Cardiac muscle cell (in vitro differentiated cells and primary cell): ENCODE measurements around the gene CLDN20. TPM values are rescaled to one million over a fixed set of nuclear protein-coding genes. Genes with fewer than 3 reads are reported as not detected.

Experiments used
- DNase-seq, 2 donors: peaks; one replicate each; pipeline versions ENCODE4 v3.0.0 to v3.0.0-alpha.2; 2010 to 2017; ENCODE audit warnings: low read depth in 1 of 2, low spot score in 1 of 2
- H3K27ac ChIP-seq: fragments of 200-600 bp; sonication (generic); 2 replicates; pipeline ENCODE4 v1.5.1; 2016
- H3K27me3 ChIP-seq: fragments of 200-600 bp; sonication (generic); 2 replicates; pipeline ENCODE4 v1.6.0; 2016; ENCODE audit warnings: control low read depth
- H3K36me3 ChIP-seq: fragments of 200-600 bp; sonication (generic); 2 replicates; pipeline ENCODE4 v1.5.1; 2016; ENCODE audit warnings: control low read depth
- H3K4me1 ChIP-seq: fragments of 200-600 bp; sonication (generic); 2 replicates; pipeline ENCODE4 v1.8.1; 2017; ENCODE audit warnings: low read depth, mild to moderate bottlenecking, mixed run types
- H3K4me3 ChIP-seq: fragments of 200-600 bp; sonication (generic); 2 replicates; pipeline ENCODE4 v1.5.1; 2016; ENCODE audit warnings: mild to moderate bottlenecking
- H3K9me3 ChIP-seq: fragments of 200-600 bp; sonication (generic); 2 replicates; pipeline ENCODE4 v1.5.1; 2017; ENCODE audit warnings: low read depth, mild to moderate bottlenecking, control low read depth
- CTCF ChIP-seq: IDR thresholded peaks from 2 replicates; pipeline ENCODE4 v1.5.1; 2012; ENCODE audit warnings: low read depth, mild to moderate bottlenecking, low read length
- polyA plus RNA-seq: library from polyadenylated mRNA; unstranded; fragments of >200 nt; fragmentation: Nextera tagmentation; extraction: Ambion mirVana; gene quantifications from 2 replicates; pipeline ENCODE4 v1.2.1, GENCODE V29; 2016
- total RNA-seq: library from RNA; depleted of rRNA; stranded (reverse); fragments of >200 nt; gene quantifications from 2 replicates; pipeline ENCODE4 v1.2.3, GENCODE V29; 2016

The CLDN20 gene
- total and polyA plus RNA-seq, 2 experiments from 2014 or later: 0.44 TPM; not detected in 1

GRCh38 chr6:155246825-155247224 is 17.0 kb upstream of the CLDN20 start:
- H3K4me1 ChIP-seq: no peaks in the 10 kb centered on the region
- H3K36me3 ChIP-seq: no peaks in the 10 kb centered on the region
- H3K9me3 ChIP-seq: no peaks in the 10 kb centered on the region
- no peak for DNase-seq
- H3K27me3 ChIP-seq: no peaks in the 10 kb centered on the region
- H3K27ac ChIP-seq: no peak overlapping the region
- no peak for TF ChIP-seq CTCF
- H3K4me3 ChIP-seq: no peak overlapping the region

DNA sequence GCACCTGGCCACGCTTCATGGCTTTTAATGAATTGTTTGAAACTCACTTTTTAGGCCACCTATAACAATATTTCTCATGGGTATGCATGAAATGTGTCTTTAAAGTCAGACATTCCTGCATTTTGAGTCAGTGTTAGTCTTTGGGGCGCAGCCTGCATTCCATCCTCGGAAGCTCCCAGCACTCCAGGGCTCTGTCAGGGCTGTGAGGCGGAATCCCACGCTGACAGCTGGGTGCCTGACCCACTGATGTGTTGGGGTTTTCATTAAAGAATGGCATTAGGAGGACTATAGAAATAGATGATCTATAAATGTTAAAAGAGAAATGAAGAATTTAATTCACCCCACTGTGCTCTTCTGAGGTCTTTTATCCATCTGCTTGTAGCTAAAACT is 16.2 kb upstream of the CLDN20 start:
- TF ChIP-seq CTCF: no peak
- H3K36me3 ChIP-seq: no peaks in the 10 kb centered on the region
- no peaks in the 10 kb centered on the region for H3K9me3 ChIP-seq
- H3K27ac ChIP-seq: no peak overlapping the region
- no peak for DNase-seq
- no peaks in the 10 kb centered on the region for H3K4me1 ChIP-seq
- no peak overlapping the region for H3K4me3 ChIP-seq
- H3K27me3 ChIP-seq: no peaks in the 10 kb centered on the region

- Histone ChIP-seq H3K4me3 (no peak overlapping the region), H3K36me3 (no peaks in the 10 kb centered on the region), H3K4me1 (peaks cover 3% of the 10 kb centered on the region), H3K9me3 (no peaks in the 10 kb centered on the region), H3K27ac (no peak overlapping the region), H3K27me3 (no peaks in the 10 kb centered on the region)
- peak; percentile 43 to 78 for DNase-seq
- TF ChIP-seq CTCF: peak; percentile 79
These were observed 15.5 kb upstream of the CLDN20 start for GRCh38 chr6:155248008-155249001.

GRCh38 chr6:155250701-155251381 is 13.0 kb upstream of the CLDN20 start:
- peaks cover 6% of the 10 kb centered on the region for H3K4me1 ChIP-seq
- no peak overlapping the region for H3K4me3 ChIP-seq
- no peak for TF ChIP-seq CTCF
- H3K9me3 ChIP-seq: no peaks in the 10 kb centered on the region
- peaks cover 3% of the 10 kb centered on the region for H3K36me3 ChIP-seq
- no peak for DNase-seq
- H3K27me3 ChIP-seq: peaks cover 6% of the 10 kb centered on the region
- H3K27ac ChIP-seq: no peak overlapping the region

DNA sequence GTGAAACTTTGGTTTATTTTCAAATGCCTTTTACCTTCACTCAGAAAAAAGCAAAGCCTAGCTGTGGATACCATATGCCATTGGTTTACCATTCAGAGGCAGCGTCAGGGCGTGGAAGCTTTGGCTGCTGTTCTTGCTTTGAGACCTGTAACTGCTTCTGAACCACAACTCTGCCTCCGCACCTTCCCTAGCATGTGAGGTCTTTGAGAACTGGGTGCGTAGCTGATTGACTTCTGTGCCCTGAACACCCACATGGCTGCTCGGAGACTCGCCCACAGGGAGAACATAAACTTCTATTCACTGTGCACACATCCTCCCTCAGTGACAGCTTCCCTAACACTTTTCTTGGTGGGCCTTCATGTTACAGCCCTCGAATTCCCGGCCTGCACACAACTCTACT is 11.2 kb upstream of the CLDN20 start:
- peaks cover 6% of the 10 kb centered on the region for H3K4me1 ChIP-seq
- DNase-seq: no peak
- no peak overlapping the region for H3K27ac ChIP-seq

More for the DNA sequence above, 11.2 kb upstream of the CLDN20 start:
- no peak for TF ChIP-seq CTCF
- peaks cover 12% of the 10 kb centered on the region for H3K36me3 ChIP-seq
- no peak overlapping the region for H3K4me3 ChIP-seq
- H3K27me3 ChIP-seq: peaks cover 12% of the 10 kb centered on the region
- no peaks in the 10 kb centered on the region for H3K9me3 ChIP-seq
